Measurements from ENCODE around the gene DENND1B.

Gene DENND1B

GRCh38 chr1:197800379-197801110 lies 25.3 kb upstream of the DENND1B start:
- Histone ChIP-seq H3K36me3 (ENCODE audit: control insufficient read depth, insufficient read depth, low read length, severe bottlenecking) (no peaks in the 10 kb centered on the region), H3K9me3 (ENCODE audit: control insufficient read depth, low read length) (peaks cover 30% of the 10 kb centered on the region), H3K4me3 (ENCODE audit: low read length) (no peak overlapping the region), H3K27me3 (replicated peaks; ENCODE audit: control insufficient read depth, insufficient read depth, low read length) (no peaks in the 10 kb centered on the region), H3K4me1 (ENCODE audit: control insufficient read depth, insufficient read depth, low read length) (peaks cover 17% of the 10 kb centered on the region), H3K9ac (ENCODE audit: low read length) (no peak overlapping the region)
- DNase-seq (ENCODE audit: low read depth): no peak

GRCh38 chr1:197799271-197799670 lies 24.0 kb upstream of the DENND1B start:
- Histone ChIP-seq H3K9ac (ENCODE audit: low read length) (no peak overlapping the region), H3K9me3 (ENCODE audit: control insufficient read depth, low read length) (peaks cover 30% of the 10 kb centered on the region)

GRCh38 chr1:197798492-197798891 lies 23.2 kb upstream of the DENND1B start:
- H3K9me3 ChIP-seq (ENCODE audit: control insufficient read depth, low read length): peaks cover 30% of the 10 kb centered on the region
- H3K36me3 ChIP-seq (ENCODE audit: control insufficient read depth, insufficient read depth, low read length, severe bottlenecking): no peaks in the 10 kb centered on the region
- H3K9ac ChIP-seq (ENCODE audit: low read length): no peak overlapping the region
- no peaks in the 10 kb centered on the region for H3K27me3 ChIP-seq (replicated peaks; ENCODE audit: control insufficient read depth, insufficient read depth, low read length)
- DNase-seq (ENCODE audit: low read depth): no peak
- H3K4me3 ChIP-seq (ENCODE audit: low read length): no peak overlapping the region
- H3K4me1 ChIP-seq (ENCODE audit: control insufficient read depth, insufficient read depth, low read length): peaks cover 17% of the 10 kb centered on the region

More at GRCh38 chr1:197799271-197799670, 24.0 kb upstream of the DENND1B start:
- H3K36me3 ChIP-seq (ENCODE audit: control insufficient read depth, insufficient read depth, low read length, severe bottlenecking): no peaks in the 10 kb centered on the region
- no peaks in the 10 kb centered on the region for H3K27me3 ChIP-seq (replicated peaks; ENCODE audit: control insufficient read depth, insufficient read depth, low read length)
- H3K4me3 ChIP-seq (ENCODE audit: low read length): no peak overlapping the region
- peaks cover 17% of the 10 kb centered on the region for H3K4me1 ChIP-seq (ENCODE audit: control insufficient read depth, insufficient read depth, low read length)
- DNase-seq (ENCODE audit: low read depth): peak; percentile 65

- H3K4me1 ChIP-seq (ENCODE audit: control insufficient read depth, insufficient read depth, low read length): peaks cover 17% of the 10 kb centered on the region
- no peak overlapping the region for H3K4me3 ChIP-seq (ENCODE audit: low read length)
- DNase-seq (ENCODE audit: low read depth): no peak
- H3K36me3 ChIP-seq (ENCODE audit: control insufficient read depth, insufficient read depth, low read length, severe bottlenecking): no peaks in the 10 kb centered on the region
- H3K27me3 ChIP-seq (replicated peaks; ENCODE audit: control insufficient read depth, insufficient read depth, low read length): no peaks in the 10 kb centered on the region
- H3K9ac ChIP-seq (ENCODE audit: low read length): no peak overlapping the region
- peaks cover 30% of the 10 kb centered on the region for H3K9me3 ChIP-seq (ENCODE audit: control insufficient read depth, low read length)
These were observed 21.7 kb upstream of the DENND1B start for GRCh38 chr1:197797010-197797409.

- no peaks in the 10 kb centered on the region for H3K4me1 ChIP-seq (ENCODE audit: control insufficient read depth, insufficient read depth, low read length)
- H3K36me3 ChIP-seq (ENCODE audit: control insufficient read depth, insufficient read depth, low read length, severe bottlenecking): no peaks in the 10 kb centered on the region
- no peak overlapping the region for H3K9ac ChIP-seq (ENCODE audit: low read length)
- H3K9me3 ChIP-seq (ENCODE audit: control insufficient read depth, low read length): peaks cover 3% of the 10 kb centered on the region
- no peak for DNase-seq (ENCODE audit: low read depth)
- no peaks in the 10 kb centered on the region for H3K27me3 ChIP-seq (replicated peaks; ENCODE audit: control insufficient read depth, insufficient read depth, low read length)
- no peak overlapping the region for H3K4me3 ChIP-seq (ENCODE audit: low read length)
These were observed 13.8 kb upstream of the DENND1B start for GRCh38 chr1:197788741-197789739.

GRCh38 chr1:197787623-197788536 lies 12.6 kb upstream of the DENND1B start:
- DNase-seq (ENCODE audit: low read depth): no peak
- Histone ChIP-seq H3K4me3 (ENCODE audit: low read length) (no peak overlapping the region), H3K36me3 (ENCODE audit: control insufficient read depth, insufficient read depth, low read length, severe bottlenecking) (no peaks in the 10 kb centered on the region), H3K4me1 (ENCODE audit: control insufficient read depth, insufficient read depth, low read length) (peaks cover 9% of the 10 kb centered on the region), H3K9ac (ENCODE audit: low read length) (no peak overlapping the region), H3K27me3 (replicated peaks; ENCODE audit: control insufficient read depth, insufficient read depth, low read length) (no peaks in the 10 kb centered on the region), H3K9me3 (ENCODE audit: control insufficient read depth, low read length) (peaks cover 3% of the 10 kb centered on the region)

- Histone ChIP-seq H3K9me3 (ENCODE audit: control insufficient read depth, low read length) (peaks cover 3% of the 10 kb centered on the region), H3K9ac (ENCODE audit: low read length) (no peak overlapping the region), H3K4me1 (ENCODE audit: control insufficient read depth, insufficient read depth, low read length) (peaks cover 16% of the 10 kb centered on the region), H3K4me3 (ENCODE audit: low read length) (no peak overlapping the region), H3K36me3 (ENCODE audit: control insufficient read depth, insufficient read depth, low read length, severe bottlenecking) (no peaks in the 10 kb centered on the region), H3K27me3 (replicated peaks; ENCODE audit: control insufficient read depth, insufficient read depth, low read length) (no peaks in the 10 kb centered on the region)
- DNase-seq (ENCODE audit: low read depth): peak; percentile 48
These were observed 11.8 kb upstream of the DENND1B start for GRCh38 chr1:197787056-197787455.

- H3K36me3 ChIP-seq (ENCODE audit: control insufficient read depth, insufficient read depth, low read length, severe bottlenecking): no peaks in the 10 kb centered on the region
- no peak overlapping the region for H3K4me3 ChIP-seq (ENCODE audit: low read length)
- no peaks in the 10 kb centered on the region for H3K27me3 ChIP-seq (replicated peaks; ENCODE audit: control insufficient read depth, insufficient read depth, low read length)
- H3K9ac ChIP-seq (ENCODE audit: low read length): no peak overlapping the region
- H3K4me1 ChIP-seq (ENCODE audit: control insufficient read depth, insufficient read depth, low read length): peaks cover 20% of the 10 kb centered on the region
- H3K9me3 ChIP-seq (ENCODE audit: control insufficient read depth, low read length): peaks cover 3% of the 10 kb centered on the region
- no peak for DNase-seq (ENCODE audit: low read depth)
These were observed 11.0 kb upstream of the DENND1B start for GRCh38 chr1:197786280-197786679.

- Histone ChIP-seq H3K9ac (ENCODE audit: low read length) (peak overlapping the region; percentile 11), H3K36me3 (ENCODE audit: control insufficient read depth, insufficient read depth, low read length, severe bottlenecking) (no peaks in the 10 kb centered on the region), H3K4me3 (ENCODE audit: low read length) (no peak overlapping the region), H3K4me1 (ENCODE audit: control insufficient read depth, insufficient read depth, low read length) (peaks cover 20% of the 10 kb centered on the region), H3K27me3 (replicated peaks; ENCODE audit: control insufficient read depth, insufficient read depth, low read length) (no peaks in the 10 kb centered on the region), H3K9me3 (ENCODE audit: control insufficient read depth, low read length) (no peaks in the 10 kb centered on the region)
- peak; percentile 43 for DNase-seq (ENCODE audit: low read depth)
These were observed 8.2 kb upstream of the DENND1B start for GRCh38 chr1:197783510-197783948.

- Histone ChIP-seq H3K36me3 (ENCODE audit: control insufficient read depth, insufficient read depth, low read length, severe bottlenecking) (no peaks in the 10 kb centered on the region), H3K27me3 (replicated peaks; ENCODE audit: control insufficient read depth, insufficient read depth, low read length) (no peaks in the 10 kb centered on the region), H3K9ac (ENCODE audit: low read length) (no peak overlapping the region), H3K4me1 (ENCODE audit: control insufficient read depth, insufficient read depth, low read length) (peaks cover 20% of the 10 kb centered on the region), H3K4me3 (ENCODE audit: low read length) (no peak overlapping the region), H3K9me3 (ENCODE audit: control insufficient read depth, low read length) (no peaks in the 10 kb centered on the region)
- DNase-seq (ENCODE audit: low read depth): no peak
These were observed 7.6 kb upstream of the DENND1B start for GRCh38 chr1:197782722-197783360.
